ENCODE data around the gene UBB. TPM values are rescaled to one million over a fixed set of nuclear protein-coding genes. Genes with fewer than 3 reads are reported as not detected.

Gene UBB
- total RNA-seq, 1 experiment from 2014 or later, result 2,970 TPM

DNA sequence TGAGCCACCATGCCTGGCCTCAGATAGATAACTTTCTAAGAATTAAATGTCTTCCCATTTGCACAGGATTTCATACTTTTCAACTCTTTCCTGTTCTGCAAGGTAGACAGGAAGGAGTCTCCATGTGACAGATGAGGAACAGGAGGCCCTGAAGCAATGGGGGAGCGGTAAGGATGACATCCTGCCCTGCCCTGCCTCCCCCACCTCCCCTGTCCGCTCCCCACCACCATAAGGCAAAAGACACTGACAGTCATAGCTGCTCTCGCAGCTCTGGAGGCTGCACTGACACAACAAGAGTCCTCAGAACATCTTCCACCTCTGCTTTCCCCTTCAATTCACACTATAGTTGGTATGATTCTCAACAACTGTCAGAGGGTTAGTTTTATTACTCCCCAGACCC lies 37.3 kb upstream of the UBB start:
- peaks cover 8% of the 10 kb centered on the region; the same call in 1 of the 2 replicates for H3K4me1 ChIP-seq (ENCODE audit: insufficient read depth, low read length)
- H4K20me1 ChIP-seq (ENCODE audit: low read length), result no peaks in the 10 kb centered on the region
- no TSS peak for BruUV-seq (replicated peaks)
- no peaks in the 10 kb centered on the region for H3K9me3 ChIP-seq (ENCODE audit: low read length)
- H3K27ac ChIP-seq (ENCODE audit: low read length), result no peak overlapping the region
- ChIA-PET CTCF (no interaction called here), POLR2A (ENCODE audit: unreplicated experiment) (no interaction called here)
- peaks cover 5% of the 10 kb centered on the region for H3F3A ChIP-seq (ENCODE audit: low read length, unreplicated experiment)
- no peak overlapping the region for H3K4me2 ChIP-seq (ENCODE audit: low read length)
- no peaks in the 10 kb centered on the region for H3K27me3 ChIP-seq (ENCODE audit: low read length)
- no peaks in the 10 kb centered on the region for H3K9me2 ChIP-seq (replicated peaks; ENCODE audit: low read length)
- no peaks in the 10 kb centered on the region for H3K79me2 ChIP-seq (ENCODE audit: low read length)
- no peak overlapping the region for H2AFZ ChIP-seq (ENCODE audit: low read length)
- H3K4me3 ChIP-seq (ENCODE audit: low read length), result no peak overlapping the region
- no peak for ATAC-seq
- no peak for DNase-seq
- TF ChIP-seq EZH2 (IDR thresholded peaks at IDR 0.05; ENCODE audit: low read length, unreplicated experiment) (no peak), EZH2phosphoT487 (IDR thresholded peaks at IDR 0.05; ENCODE audit: borderline replicate concordance, low read length) (no peak), CTCF (conservative IDR thresholded peaks at IDR 0.05; ENCODE audit: low read depth, low read length) (no peak)
- H3K36me3 ChIP-seq (ENCODE audit: low read depth, low read length), result peaks cover 6% of the 10 kb centered on the region; the same call in 1 of the 2 replicates
- intact Hi-C loops (cut with micrococcal nuclease), result no loop called here
- H3K9ac ChIP-seq (ENCODE audit: low read length), result no peak overlapping the region

- Histone ChIP-seq H4K20me1 (ENCODE audit: low read length) (no peaks in the 10 kb centered on the region), H3K27me3 (ENCODE audit: low read length) (no peaks in the 10 kb centered on the region), H3K36me3 (ENCODE audit: low read depth, low read length) (peaks cover 6% of the 10 kb centered on the region; the same call in 1 of the 2 replicates), H3K9me3 (ENCODE audit: low read length) (no peaks in the 10 kb centered on the region), H3K27ac (ENCODE audit: low read length) (no peak overlapping the region), H3K4me1 (ENCODE audit: insufficient read depth, low read length) (no peaks in the 10 kb centered on the region), H3K9ac (ENCODE audit: low read length) (no peak overlapping the region), H3K9me2 (replicated peaks; ENCODE audit: low read length) (no peaks in the 10 kb centered on the region), H3F3A (ENCODE audit: low read length, unreplicated experiment) (no peaks in the 10 kb centered on the region), H3K4me2 (ENCODE audit: low read length) (no peak overlapping the region), H3K79me2 (ENCODE audit: low read length) (no peaks in the 10 kb centered on the region), H2AFZ (ENCODE audit: low read length) (no peak overlapping the region), H3K4me3 (ENCODE audit: low read length) (no peak overlapping the region)
- intact Hi-C loops (cut with micrococcal nuclease), result no loop called here
- no peak for TF ChIP-seq EZH2 (IDR thresholded peaks at IDR 0.05; ENCODE audit: low read length, unreplicated experiment)
- TF ChIP-seq EZH2phosphoT487 (IDR thresholded peaks at IDR 0.05; ENCODE audit: borderline replicate concordance, low read length), result no peak
- TF ChIP-seq CTCF (conservative IDR thresholded peaks at IDR 0.05; ENCODE audit: low read depth, low read length), result no peak
- DNase-seq (no peak), ATAC-seq (no peak)
- POLR2A ChIA-PET (ENCODE audit: unreplicated experiment), result no interaction called here
- CTCF ChIA-PET, result no interaction called here
- no TSS peak for BruUV-seq (replicated peaks)
Observed at GRCh38 chr17:16345565-16345964, 35.3 kb upstream of the UBB start.

GRCh38 chr17:16346721-16347271 lies 34.1 kb upstream of the UBB start:
- no peak overlapping the region for H3K4me3 ChIP-seq (ENCODE audit: low read length)
- no peak overlapping the region for H2AFZ ChIP-seq (ENCODE audit: low read length)
- no peak overlapping the region for H3K27ac ChIP-seq (ENCODE audit: low read length)
- H3K27me3 ChIP-seq (ENCODE audit: low read length), result no peaks in the 10 kb centered on the region
- no peak for TF ChIP-seq EZH2phosphoT487 (IDR thresholded peaks at IDR 0.05; ENCODE audit: borderline replicate concordance, low read length)
- CTCF ChIA-PET, result no interaction called here
- ATAC-seq (no peak), DNase-seq (no peak)
- peaks cover 2% of the 10 kb centered on the region; the same call in 1 of the 2 replicates for H3K4me1 ChIP-seq (ENCODE audit: insufficient read depth, low read length)
- no peaks in the 10 kb centered on the region for H4K20me1 ChIP-seq (ENCODE audit: low read length)
- H3K9me3 ChIP-seq (ENCODE audit: low read length), result no peaks in the 10 kb centered on the region
- no peak overlapping the region for H3K9ac ChIP-seq (ENCODE audit: low read length)
- POLR2A ChIA-PET (ENCODE audit: unreplicated experiment), result no interaction called here
- intact Hi-C loops (cut with micrococcal nuclease), result no loop called here
- no TSS peak for BruUV-seq (replicated peaks)
- H3K36me3 ChIP-seq (ENCODE audit: low read depth, low read length), result peaks cover 6% of the 10 kb centered on the region; the same call in 1 of the 2 replicates
- no peaks in the 10 kb centered on the region for H3K9me2 ChIP-seq (replicated peaks; ENCODE audit: low read length)
- no peaks in the 10 kb centered on the region for H3K79me2 ChIP-seq (ENCODE audit: low read length)
- no peaks in the 10 kb centered on the region for H3F3A ChIP-seq (ENCODE audit: low read length, unreplicated experiment)
- H3K4me2 ChIP-seq (ENCODE audit: low read length), result no peak overlapping the region
